OCI-LY1 (cell line): ENCODE measurements around the gene GRID2IP.
"Not testable (repeated sequence)": the region's sequence is repeated elsewhere in the genome, so short reads cannot be mapped to it uniquely, and the experiment has no call there.

Experiments
- H2AFZ ChIP-seq: fragments of 200-600 bp; sonication (generic), shearing (Covaris generic); 2 replicates; pipeline ENCODE4 v1.6.0; 2014; ENCODE audit warnings: antibody characterized with exemption, mild to moderate bottlenecking, low read length
- H3F3A ChIP-seq: fragments of 200-600 bp; sonication (generic), shearing (Covaris generic); 2 replicates; pipeline ENCODE4 v1.6.0; 2014; ENCODE audit warnings: mild to moderate bottlenecking, antibody characterized with exemption, low read length, moderate library complexity; ENCODE audit not compliant: insufficient read depth
- H3K27ac ChIP-seq: fragments of 200-600 bp; sonication (generic); 2 replicates; pipeline ENCODE4 v1.5.1; 2014; ENCODE audit warnings: low read length, mixed run types, mild to moderate bottlenecking, low read depth; ENCODE audit not compliant: poor library complexity, severe bottlenecking
- H3K27me3 ChIP-seq: fragments of 200-600 bp; sonication (generic); 2 replicates; pipeline ENCODE4 v1.6.0; 2014; ENCODE audit warnings: antibody characterized with exemption, mild to moderate bottlenecking, low read length, moderate library complexity; ENCODE audit not compliant: insufficient read depth
- H3K36me3 ChIP-seq: fragments of 200-600 bp; sonication (generic); 2 replicates; pipeline ENCODE4 v1.6.1; 2014; ENCODE audit warnings: mild to moderate bottlenecking, antibody characterized with exemption, low read length, moderate library complexity, mixed read lengths; ENCODE audit not compliant: insufficient read depth
- H3K4me1 ChIP-seq: fragments of 200-600 bp; sonication (generic); 2 replicates; pipeline ENCODE4 v1.5.1; 2014; ENCODE audit warnings: mild to moderate bottlenecking, low read length, moderate library complexity; ENCODE audit not compliant: insufficient read depth, severe bottlenecking
- H3K4me2 ChIP-seq: fragments of 200-600 bp; sonication (generic), shearing (Covaris generic); 2 replicates; pipeline ENCODE4 v1.6.1; 2014; ENCODE audit warnings: low read length
- H3K4me3 ChIP-seq: fragments of 200-600 bp; sonication (generic); 2 replicates; pipeline ENCODE4 v1.5.1; 2014; ENCODE audit warnings: low read length, low read depth, mild to moderate bottlenecking, mixed read lengths; ENCODE audit not compliant: poor library complexity, severe bottlenecking
- H3K79me2 ChIP-seq: fragments of 200-600 bp; shearing (Covaris generic); 2 replicates; pipeline ENCODE4 v1.6.1; 2016; ENCODE audit warnings: mixed run types, low read length, mixed read lengths; ENCODE audit not compliant: insufficient read depth
- H3K9ac ChIP-seq: fragments of 200-600 bp; sonication (generic), shearing (Covaris generic); 2 replicates; pipeline ENCODE4 v1.6.1; 2014; ENCODE audit warnings: mild to moderate bottlenecking, low read length, mixed read lengths
- H3K9me2 ChIP-seq: fragments of 200-600 bp; sonication (generic), shearing (Covaris generic); 2 replicates; pipeline ENCODE4 v1.6.1; 2014; ENCODE audit warnings: low read depth, mild to moderate bottlenecking, low read length, mixed read lengths
- H3K9me3 ChIP-seq: fragments of 200-600 bp; shearing (Covaris generic); 2 replicates; pipeline ENCODE4 v1.6.1; 2014; ENCODE audit warnings: low read length, mixed read lengths
- H4K20me1 ChIP-seq: fragments of 200-600 bp; sonication (generic), shearing (Covaris generic); 2 replicates; pipeline ENCODE4 v1.6.0; 2016; ENCODE audit warnings: mild to moderate bottlenecking, low read length; ENCODE audit not compliant: insufficient read depth
- EZH2 ChIP-seq: fragments of 200-600 bp; sonication (generic), shearing (Covaris generic); IDR thresholded peaks from 2 replicates; pipeline ENCODE4 v1.8.0; 2017; ENCODE audit warnings: borderline replicate concordance, mixed run types, mild to moderate bottlenecking, antibody characterized with exemption, low read length, moderate library complexity, mixed read lengths
- TF ChIP-seq, protein P1 (sequence below): fragments of 200-600 bp; sonication (generic), shearing (Covaris generic); IDR thresholded peaks from 2 replicates; pipeline ENCODE4 v1.5.1; 2017; ENCODE audit warnings: mild to moderate bottlenecking, antibody characterized with exemption, low read length, moderate library complexity, mixed read lengths

Gene GRID2IP

DNA sequence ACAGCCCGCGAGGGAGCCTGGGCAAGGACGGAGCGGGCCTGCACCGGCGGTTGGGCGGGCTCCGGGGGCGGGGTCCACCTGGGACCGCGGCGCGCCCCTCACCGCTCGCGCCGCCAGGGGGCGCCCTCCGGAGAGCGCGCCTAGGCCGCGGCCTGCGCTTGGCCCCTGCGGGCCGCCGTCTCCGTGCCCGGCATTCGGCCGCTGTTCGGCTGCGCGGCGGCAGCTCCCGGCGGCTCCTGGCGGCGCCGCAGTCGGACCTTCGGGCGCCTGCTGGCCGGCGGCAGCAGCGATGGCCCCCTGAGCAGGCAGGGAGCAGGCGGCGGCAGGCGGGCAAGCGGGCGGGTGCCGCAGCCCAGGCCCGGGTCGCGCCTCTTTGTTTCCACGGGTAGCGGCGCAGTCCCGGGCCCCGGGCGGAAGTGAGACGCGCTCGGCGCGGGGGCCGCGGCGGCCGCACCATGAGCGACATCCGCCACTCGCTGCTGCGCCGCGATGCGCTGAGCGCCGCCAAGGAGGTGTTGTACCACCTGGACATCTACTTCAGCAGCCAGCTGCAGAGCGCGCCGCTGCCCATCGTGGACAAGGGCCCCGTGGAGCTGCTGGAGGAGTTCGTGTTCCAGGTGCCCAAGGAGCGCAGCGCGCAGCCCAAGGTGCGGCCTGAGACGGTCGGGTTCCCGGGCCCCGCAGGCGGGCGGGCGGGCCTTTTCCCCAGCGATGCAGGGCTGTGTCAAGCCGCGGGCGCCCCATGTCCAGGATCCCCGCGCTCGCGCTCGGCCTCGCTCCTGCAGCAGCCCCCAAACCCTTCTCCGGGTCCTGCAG is 38.8 kb upstream of the GRID2IP start, which contains the start of gene INTS15:
INTS15 (plus strand) TSS at position 193 of the 816 bp plus-strand sequence; CDS start at position 456, 263 bp downstream.
- H3K4me3 ChIP-seq: peak within 1 kb of the TSS; percentile 87
- H3K9ac ChIP-seq: peak within 1 kb of the TSS; percentile 88
- H3K27me3 ChIP-seq: no peaks in the 10 kb centered on the region
- H3K9me2 ChIP-seq: no peaks in the 10 kb centered on the region
- no peak for TF ChIP-seq EZH2
- TF ChIP-seq, protein P1, sequence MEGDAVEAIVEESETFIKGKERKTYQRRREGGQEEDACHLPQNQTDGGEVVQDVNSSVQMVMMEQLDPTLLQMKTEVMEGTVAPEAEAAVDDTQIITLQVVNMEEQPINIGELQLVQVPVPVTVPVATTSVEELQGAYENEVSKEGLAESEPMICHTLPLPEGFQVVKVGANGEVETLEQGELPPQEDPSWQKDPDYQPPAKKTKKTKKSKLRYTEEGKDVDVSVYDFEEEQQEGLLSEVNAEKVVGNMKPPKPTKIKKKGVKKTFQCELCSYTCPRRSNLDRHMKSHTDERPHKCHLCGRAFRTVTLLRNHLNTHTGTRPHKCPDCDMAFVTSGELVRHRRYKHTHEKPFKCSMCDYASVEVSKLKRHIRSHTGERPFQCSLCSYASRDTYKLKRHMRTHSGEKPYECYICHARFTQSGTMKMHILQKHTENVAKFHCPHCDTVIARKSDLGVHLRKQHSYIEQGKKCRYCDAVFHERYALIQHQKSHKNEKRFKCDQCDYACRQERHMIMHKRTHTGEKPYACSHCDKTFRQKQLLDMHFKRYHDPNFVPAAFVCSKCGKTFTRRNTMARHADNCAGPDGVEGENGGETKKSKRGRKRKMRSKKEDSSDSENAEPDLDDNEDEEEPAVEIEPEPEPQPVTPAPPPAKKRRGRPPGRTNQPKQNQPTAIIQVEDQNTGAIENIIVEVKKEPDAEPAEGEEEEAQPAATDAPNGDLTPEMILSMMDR: peak; percentile 37
- 0 out of 2 replicates have a peak within 1 kb of the TSS, but pooled peaks have one; percentile 37 for H2AFZ ChIP-seq
- no peaks in the 10 kb centered on the region for H3K9me3 ChIP-seq
- peak within 1 kb of the TSS; percentile 90 for H3K4me2 ChIP-seq
- peaks cover 61% of the 10 kb centered on the region for H3K36me3 ChIP-seq
- peaks cover 19% of the 10 kb centered on the region for H3K4me1 ChIP-seq
- no peaks in the 10 kb centered on the region for H4K20me1 ChIP-seq
- H3K79me2 ChIP-seq: no peaks in the 10 kb centered on the region
- peak within 1 kb of the TSS; percentile 68 for H3K27ac ChIP-seq
- H3F3A ChIP-seq: no peaks in the 10 kb centered on the region

DNA sequence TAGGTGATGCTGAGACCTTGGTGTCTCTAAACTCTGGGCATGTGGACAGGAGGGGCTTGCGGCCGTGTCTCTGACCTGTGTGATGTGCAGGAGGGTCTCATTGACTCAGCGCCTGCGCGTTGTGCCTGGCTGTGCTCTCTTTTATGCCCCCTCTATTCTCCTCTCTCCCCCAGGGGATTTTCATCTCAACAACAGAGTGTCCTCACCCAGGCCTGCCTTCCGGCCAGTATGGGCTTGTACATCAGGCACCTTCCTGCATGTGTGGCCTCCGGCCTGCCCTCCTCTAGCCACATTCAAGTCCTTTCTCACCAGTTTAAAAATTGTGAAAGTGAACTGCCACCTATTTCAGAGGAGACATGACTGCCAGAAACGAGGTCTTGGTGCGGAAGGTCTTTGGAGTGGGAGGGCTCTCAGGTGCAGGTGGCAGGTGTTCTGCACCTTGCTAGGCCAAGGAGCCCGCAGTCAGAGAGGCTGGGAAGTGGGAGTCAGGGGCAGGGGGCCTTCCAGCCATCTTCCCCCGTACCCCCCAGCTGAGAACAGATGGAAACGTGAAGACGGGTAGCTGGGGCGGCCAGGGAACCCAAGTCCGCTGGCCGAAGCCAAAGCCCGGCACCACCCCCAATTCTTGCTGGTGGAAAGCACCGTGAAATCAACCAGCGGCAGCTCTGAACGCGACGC is 38.0 kb upstream of the GRID2IP start:
- peaks cover 62% of the 10 kb centered on the region for H3K36me3 ChIP-seq
- H2AFZ ChIP-seq: 0 out of 2 replicates have a peak overlapping the region, but pooled peaks have one; percentile 37
- peak overlapping the region; percentile 68 for H3K27ac ChIP-seq
- no peaks in the 10 kb centered on the region for H3K9me3 ChIP-seq
- peak overlapping the region; percentile 70 for H3K9ac ChIP-seq
- peak overlapping the region; percentile 71 for H3K4me2 ChIP-seq
- no peak for TF ChIP-seq EZH2
- TF ChIP-seq, protein P1: no peak
- H3K4me1 ChIP-seq: peaks cover 19% of the 10 kb centered on the region
- H3K9me2 ChIP-seq: no peaks in the 10 kb centered on the region
- H3F3A ChIP-seq: no peaks in the 10 kb centered on the region
- H4K20me1 ChIP-seq: no peaks in the 10 kb centered on the region
- no peaks in the 10 kb centered on the region for H3K79me2 ChIP-seq
- H3K27me3 ChIP-seq: no peaks in the 10 kb centered on the region
- H3K4me3 ChIP-seq: peak overlapping the region; percentile 50

DNA sequence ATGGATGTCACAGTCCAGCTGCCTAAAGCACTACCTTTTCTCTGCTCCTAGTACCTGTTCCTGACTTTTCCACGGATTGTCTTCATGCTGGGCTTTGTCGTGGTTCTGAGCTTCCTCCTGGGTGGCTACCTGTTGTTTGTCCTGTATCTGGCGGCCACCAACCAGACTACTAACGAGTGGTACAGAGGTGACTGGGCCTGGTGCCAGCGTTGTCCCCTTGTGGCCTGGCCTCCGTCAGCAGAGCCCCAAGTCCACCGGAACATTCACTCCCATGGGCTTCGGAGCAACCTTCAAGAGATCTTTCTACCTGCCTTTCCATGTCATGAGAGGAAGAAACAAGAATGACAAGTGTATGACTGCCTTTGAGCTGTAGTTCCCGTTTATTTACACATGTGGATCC is 37.3 kb upstream of the GRID2IP start:
- H3K4me1 ChIP-seq: peaks cover 19% of the 10 kb centered on the region
- H2AFZ ChIP-seq: no peak overlapping the region
- no peaks in the 10 kb centered on the region for H3K79me2 ChIP-seq

DNA sequence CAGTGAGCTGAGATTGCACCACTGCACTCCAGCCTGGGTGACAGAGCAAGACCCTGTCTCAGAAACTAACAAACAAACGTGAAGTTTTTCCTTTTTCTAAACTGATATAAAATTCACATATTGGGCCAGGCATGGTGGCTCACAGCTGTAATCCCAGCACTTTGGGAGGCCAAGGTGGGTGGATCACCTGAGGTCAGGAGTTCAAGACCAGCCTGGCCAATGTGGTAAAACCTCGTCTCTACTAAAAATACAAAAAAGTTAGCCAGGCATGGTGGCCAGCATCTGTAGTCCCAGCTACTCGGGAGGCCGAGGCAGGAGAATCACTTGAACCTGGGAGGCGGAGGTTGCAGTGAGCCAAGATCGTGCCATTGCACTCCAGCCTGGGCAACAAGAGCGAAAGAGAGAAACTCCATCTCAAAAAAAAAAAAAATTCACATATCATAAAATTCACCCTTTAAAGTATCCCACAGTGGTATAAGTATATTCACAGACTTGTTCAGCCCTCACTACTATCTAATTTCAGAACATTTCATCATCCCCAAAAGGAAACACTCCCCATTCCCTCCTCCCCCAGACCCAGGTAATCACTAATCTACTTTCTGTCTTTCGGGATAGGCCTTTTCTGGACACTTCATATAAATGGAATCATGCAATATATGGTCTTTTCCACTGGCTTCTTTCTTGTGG is 34.6 kb upstream of the GRID2IP start:
- H3K36me3 ChIP-seq: peaks cover 71% of the 10 kb centered on the region

More for the DNA sequence above, 37.3 kb upstream of the GRID2IP start:
- Histone ChIP-seq H3K27ac (no peak overlapping the region), H3K27me3 (no peaks in the 10 kb centered on the region), H3K9me2 (no peaks in the 10 kb centered on the region), H4K20me1 (no peaks in the 10 kb centered on the region), H3K9ac (no peak overlapping the region), H3K9me3 (no peaks in the 10 kb centered on the region), H3F3A (no peaks in the 10 kb centered on the region), H3K36me3 (peaks cover 62% of the 10 kb centered on the region), H3K4me3 (no peak overlapping the region), H3K4me2 (no peak overlapping the region)
- TF ChIP-seq EZH2: no peak
- TF ChIP-seq, protein P1: no peak

More for the DNA sequence above, 34.6 kb upstream of the GRID2IP start:
- H2AFZ ChIP-seq, H3K9ac ChIP-seq, H3K4me3 ChIP-seq, H3K27ac ChIP-seq, H3K79me2 ChIP-seq, H3K4me2 ChIP-seq, H4K20me1 ChIP-seq, H3K27me3 ChIP-seq, H3F3A ChIP-seq, H3K9me3 ChIP-seq, H3K9me2 ChIP-seq: not testable (repeated sequence)
- H3K4me1 ChIP-seq: peaks cover 24% of the 10 kb centered on the region
